ENCODE measurements around the gene DYRK4.

DNA sequence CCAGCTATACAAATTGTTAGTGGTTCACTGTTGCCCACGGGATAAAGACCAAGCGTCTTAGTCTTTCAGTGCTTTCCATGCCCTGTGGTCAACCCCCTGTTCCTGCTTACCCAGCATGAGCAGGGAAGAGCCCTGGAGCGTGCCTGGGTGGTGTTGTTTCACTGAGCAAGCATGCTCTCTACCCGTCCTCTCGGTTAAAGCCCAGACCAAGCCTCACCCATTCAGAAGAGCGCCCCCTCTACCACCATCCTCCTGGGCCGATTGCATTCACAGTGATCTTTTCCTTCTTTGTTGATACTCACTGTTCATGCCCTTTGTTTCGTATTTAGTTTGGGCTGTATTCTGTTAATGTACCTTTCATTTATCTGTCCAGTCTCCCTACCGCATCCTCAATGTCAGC is 25.1 kb downstream of the DYRK4 start:
- no peak for TF ChIP-seq POLR2A (IDR thresholded peaks at IDR 0.05)
- TF ChIP-seq, protein P1, sequence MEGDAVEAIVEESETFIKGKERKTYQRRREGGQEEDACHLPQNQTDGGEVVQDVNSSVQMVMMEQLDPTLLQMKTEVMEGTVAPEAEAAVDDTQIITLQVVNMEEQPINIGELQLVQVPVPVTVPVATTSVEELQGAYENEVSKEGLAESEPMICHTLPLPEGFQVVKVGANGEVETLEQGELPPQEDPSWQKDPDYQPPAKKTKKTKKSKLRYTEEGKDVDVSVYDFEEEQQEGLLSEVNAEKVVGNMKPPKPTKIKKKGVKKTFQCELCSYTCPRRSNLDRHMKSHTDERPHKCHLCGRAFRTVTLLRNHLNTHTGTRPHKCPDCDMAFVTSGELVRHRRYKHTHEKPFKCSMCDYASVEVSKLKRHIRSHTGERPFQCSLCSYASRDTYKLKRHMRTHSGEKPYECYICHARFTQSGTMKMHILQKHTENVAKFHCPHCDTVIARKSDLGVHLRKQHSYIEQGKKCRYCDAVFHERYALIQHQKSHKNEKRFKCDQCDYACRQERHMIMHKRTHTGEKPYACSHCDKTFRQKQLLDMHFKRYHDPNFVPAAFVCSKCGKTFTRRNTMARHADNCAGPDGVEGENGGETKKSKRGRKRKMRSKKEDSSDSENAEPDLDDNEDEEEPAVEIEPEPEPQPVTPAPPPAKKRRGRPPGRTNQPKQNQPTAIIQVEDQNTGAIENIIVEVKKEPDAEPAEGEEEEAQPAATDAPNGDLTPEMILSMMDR (IDR thresholded peaks at IDR 0.05), result no peak
